ENCODE data around the gene ZBTB5. TPM values are rescaled to one million over a fixed set of nuclear protein-coding genes. Genes with fewer than 3 reads are reported as not detected.

Gene ZBTB5
- total and polyA plus RNA-seq, 9 of the 15 experiments (the other 6 are each of a cell fraction or from before 2014, with no cell fraction given): 2.3 to 43.2 (median 15.5) TPM

DNA sequence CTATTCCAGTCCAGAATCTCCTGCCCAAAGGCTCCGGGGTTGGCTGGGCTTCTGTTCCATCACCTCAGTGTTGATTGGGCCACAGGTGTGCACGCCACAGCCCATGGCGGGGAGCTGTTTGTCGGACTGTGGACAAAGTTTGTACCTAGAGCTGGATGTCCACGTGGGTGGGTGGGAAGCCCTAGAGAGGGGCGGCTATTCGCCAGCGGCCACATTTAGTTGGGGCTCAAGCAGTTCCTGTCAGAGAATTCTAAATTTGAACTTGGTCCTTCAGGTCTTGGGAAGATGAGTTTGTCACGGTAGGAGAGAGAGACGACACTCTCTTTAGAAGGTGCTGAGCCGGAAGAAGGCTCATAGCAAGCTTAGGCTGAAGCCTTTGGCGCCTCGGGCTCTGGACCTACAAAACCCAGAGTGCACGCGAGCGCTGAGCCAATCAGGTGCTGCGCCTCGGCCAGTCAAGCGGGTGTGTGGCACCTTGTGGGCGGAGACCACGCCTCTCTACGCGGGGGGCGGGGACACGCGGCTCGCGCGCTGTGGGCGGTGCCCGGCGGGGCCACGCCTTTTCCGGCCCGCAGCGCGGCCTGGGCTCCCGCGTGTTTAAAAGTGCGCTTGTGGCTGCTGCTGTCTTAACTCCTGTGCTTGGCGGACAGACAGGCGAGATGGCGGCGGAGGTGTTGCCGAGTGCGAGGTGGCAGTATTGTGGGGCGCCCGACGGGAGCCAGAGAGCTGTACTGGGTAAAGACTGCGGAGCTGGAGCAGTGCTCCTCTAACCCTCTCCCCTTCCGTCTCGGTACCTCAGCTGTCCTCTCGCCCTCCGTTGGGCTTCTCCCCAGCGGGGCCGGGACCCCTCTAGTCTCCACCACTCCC is 20.4 kb upstream of the ZBTB5 start, which contains the start of gene POLR1E (continued):
- TF ChIP-seq, protein P1, sequence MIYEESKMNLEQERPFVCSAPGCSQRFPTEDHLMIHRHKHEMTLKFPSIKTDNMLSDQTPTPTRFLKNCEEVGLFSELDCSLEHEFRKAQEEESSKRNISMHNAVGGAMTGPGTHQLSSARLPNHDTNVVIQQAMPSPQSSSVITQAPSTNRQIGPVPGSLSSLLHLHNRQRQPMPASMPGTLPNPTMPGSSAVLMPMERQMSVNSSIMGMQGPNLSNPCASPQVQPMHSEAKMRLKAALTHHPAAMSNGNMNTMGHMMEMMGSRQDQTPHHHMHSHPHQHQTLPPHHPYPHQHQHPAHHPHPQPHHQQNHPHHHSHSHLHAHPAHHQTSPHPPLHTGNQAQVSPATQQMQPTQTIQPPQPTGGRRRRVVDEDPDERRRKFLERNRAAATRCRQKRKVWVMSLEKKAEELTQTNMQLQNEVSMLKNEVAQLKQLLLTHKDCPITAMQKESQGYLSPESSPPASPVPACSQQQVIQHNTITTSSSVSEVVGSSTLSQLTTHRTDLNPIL (CRISPR knock-in tag; IDR thresholded peaks at IDR 0.05): no peak
- TF ChIP-seq, protein P2, sequence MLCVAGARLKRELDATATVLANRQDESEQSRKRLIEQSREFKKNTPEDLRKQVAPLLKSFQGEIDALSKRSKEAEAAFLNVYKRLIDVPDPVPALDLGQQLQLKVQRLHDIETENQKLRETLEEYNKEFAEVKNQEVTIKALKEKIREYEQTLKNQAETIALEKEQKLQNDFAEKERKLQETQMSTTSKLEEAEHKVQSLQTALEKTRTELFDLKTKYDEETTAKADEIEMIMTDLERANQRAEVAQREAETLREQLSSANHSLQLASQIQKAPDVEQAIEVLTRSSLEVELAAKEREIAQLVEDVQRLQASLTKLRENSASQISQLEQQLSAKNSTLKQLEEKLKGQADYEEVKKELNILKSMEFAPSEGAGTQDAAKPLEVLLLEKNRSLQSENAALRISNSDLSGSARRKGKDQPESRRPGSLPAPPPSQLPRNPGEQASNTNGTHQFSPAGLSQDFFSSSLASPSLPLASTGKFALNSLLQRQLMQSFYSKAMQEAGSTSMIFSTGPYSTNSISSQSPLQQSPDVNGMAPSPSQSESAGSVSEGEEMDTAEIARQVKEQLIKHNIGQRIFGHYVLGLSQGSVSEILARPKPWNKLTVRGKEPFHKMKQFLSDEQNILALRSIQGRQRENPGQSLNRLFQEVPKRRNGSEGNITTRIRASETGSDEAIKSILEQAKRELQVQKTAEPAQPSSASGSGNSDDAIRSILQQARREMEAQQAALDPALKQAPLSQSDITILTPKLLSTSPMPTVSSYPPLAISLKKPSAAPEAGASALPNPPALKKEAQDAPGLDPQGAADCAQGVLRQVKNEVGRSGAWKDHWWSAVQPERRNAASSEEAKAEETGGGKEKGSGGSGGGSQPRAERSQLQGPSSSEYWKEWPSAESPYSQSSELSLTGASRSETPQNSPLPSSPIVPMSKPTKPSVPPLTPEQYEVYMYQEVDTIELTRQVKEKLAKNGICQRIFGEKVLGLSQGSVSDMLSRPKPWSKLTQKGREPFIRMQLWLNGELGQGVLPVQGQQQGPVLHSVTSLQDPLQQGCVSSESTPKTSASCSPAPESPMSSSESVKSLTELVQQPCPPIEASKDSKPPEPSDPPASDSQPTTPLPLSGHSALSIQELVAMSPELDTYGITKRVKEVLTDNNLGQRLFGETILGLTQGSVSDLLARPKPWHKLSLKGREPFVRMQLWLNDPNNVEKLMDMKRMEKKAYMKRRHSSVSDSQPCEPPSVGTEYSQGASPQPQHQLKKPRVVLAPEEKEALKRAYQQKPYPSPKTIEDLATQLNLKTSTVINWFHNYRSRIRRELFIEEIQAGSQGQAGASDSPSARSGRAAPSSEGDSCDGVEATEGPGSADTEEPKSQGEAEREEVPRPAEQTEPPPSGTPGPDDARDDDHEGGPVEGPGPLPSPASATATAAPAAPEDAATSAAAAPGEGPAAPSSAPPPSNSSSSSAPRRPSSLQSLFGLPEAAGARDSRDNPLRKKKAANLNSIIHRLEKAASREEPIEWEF (CRISPR knock-in tag; IDR thresholded peaks at IDR 0.05): no peak
- TF ChIP-seq MYC (IDR thresholded peaks at IDR 0.05; ENCODE audit: low read depth, low read length) (peak; percentile 97), MYC (CRISPR knock-in tag; IDR thresholded peaks at IDR 0.05; ENCODE audit: borderline replicate concordance, low read depth) (no peak; the same call in 1 of the 2 replicates), ZKSCAN1 (IDR thresholded peaks at IDR 0.05; ENCODE audit: low read depth, low read length) (0 out of 2 replicates have a peak, but pooled peaks have one; percentile 53), XRCC5 (IDR thresholded peaks at IDR 0.05; ENCODE audit: low read depth, low read length) (peak; percentile 79), ZNF512 (tag; IDR thresholded peaks at IDR 0.05) (no peak), KAT7 (CRISPR knock-in tag; IDR thresholded peaks at IDR 0.05; ENCODE audit: borderline replicate concordance) (peak; percentile 39; the same call in 1 of the 2 replicates), EP400 (IDR thresholded peaks at IDR 0.05) (peak; percentile 92), GTF2F1 (IDR thresholded peaks at IDR 0.05; ENCODE audit: low read depth, low read length) (peak; percentile 79; the same call in 1 of the 2 replicates), POLR2G (IDR thresholded peaks at IDR 0.05; ENCODE audit: low read depth, low read length) (peak; percentile 100), RB1 (IDR thresholded peaks at IDR 0.05; ENCODE audit: low read depth) (peak; percentile 85), PHTF2 (CRISPR knock-in tag; IDR thresholded peaks at IDR 0.05) (no peak), TAF9B (IDR thresholded peaks at IDR 0.05; ENCODE audit: partially characterized antibody) (no peak), ZNF668 (CRISPR knock-in tag; IDR thresholded peaks at IDR 0.05) (no peak)
- TF ChIP-seq, protein P3, sequence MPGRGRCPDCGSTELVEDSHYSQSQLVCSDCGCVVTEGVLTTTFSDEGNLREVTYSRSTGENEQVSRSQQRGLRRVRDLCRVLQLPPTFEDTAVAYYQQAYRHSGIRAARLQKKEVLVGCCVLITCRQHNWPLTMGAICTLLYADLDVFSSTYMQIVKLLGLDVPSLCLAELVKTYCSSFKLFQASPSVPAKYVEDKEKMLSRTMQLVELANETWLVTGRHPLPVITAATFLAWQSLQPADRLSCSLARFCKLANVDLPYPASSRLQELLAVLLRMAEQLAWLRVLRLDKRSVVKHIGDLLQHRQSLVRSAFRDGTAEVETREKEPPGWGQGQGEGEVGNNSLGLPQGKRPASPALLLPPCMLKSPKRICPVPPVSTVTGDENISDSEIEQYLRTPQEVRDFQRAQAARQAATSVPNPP (IDR thresholded peaks at IDR 0.05; ENCODE audit: borderline replicate concordance, insufficient read depth, insufficient read length): no peak
- TF ChIP-seq, protein P4, sequence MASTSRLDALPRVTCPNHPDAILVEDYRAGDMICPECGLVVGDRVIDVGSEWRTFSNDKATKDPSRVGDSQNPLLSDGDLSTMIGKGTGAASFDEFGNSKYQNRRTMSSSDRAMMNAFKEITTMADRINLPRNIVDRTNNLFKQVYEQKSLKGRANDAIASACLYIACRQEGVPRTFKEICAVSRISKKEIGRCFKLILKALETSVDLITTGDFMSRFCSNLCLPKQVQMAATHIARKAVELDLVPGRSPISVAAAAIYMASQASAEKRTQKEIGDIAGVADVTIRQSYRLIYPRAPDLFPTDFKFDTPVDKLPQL (IDR thresholded peaks at IDR 0.05; ENCODE audit: extremely low read depth, insufficient read length): peak; percentile 9

Measured in K562 (cell line).